Activated T-helper 1 cell treated with Interleukin-2 at 50 U/mL for 16 hours (primary cell): ENCODE data around the gene JUN.

Source experiments
- DNase-seq: peaks from one replicate; pipeline ENCODE4 v3.0.0-alpha.2; 2020; ENCODE audit warnings: low read depth

JUN gene

GRCh38 chr1:58783993-58784757 lies at the start of gene JUN:
TSS of gene JUN (minus strand) at chr1:58784047. CDS start at chr1:58783070, 977 bp downstream.
- DNase-seq, result peak; percentile 97

DNA sequence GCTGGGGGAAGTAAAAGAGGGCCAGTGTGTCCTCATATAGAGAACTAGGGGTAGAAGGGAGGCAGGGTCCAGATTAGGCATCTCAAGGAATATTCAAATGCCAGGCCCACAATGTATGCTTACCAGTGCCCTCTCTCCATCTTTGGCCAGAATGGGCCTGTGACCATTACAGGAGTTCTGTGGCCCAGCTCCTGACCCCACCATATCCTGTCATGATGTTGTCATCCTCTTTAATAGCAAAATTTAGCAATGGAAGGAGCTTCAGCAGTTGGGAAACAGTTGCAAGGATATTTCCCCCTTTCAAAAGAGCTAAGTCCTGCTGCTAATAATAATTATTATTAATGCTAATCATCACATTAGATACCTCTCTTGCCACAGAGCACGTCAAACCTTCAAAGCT lies 49.3 kb upstream of the JUN start:
- no peak for DNase-seq

- DNase-seq, result no peak
These were observed 46.4 kb upstream of the JUN start for GRCh38 chr1:58830291-58830690.

GRCh38 chr1:58829866-58830265 lies 46.0 kb upstream of the JUN start:
- DNase-seq, result no peak

DNA sequence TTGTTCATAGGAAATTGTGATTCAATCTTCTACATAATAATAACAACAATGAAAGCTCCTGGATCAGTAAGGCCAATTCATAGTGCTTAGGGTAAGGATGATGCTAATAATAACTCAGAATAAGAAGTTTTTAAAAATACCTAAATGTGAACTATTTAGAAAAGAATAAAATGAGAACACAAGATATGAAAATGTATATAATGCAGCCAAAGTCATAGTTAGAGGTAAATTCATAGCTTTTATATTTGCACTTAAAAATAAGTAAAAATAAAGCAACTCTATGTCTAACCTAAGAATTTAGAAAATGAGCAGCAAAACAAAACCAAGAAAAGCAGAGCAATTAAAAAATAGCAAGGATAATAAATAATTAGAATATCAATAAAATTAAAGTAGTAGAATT lies 43.5 kb upstream of the JUN start:
- no peak for DNase-seq

GRCh38 chr1:58824753-58825389 lies 41.0 kb upstream of the JUN start:
- no peak for DNase-seq

DNA sequence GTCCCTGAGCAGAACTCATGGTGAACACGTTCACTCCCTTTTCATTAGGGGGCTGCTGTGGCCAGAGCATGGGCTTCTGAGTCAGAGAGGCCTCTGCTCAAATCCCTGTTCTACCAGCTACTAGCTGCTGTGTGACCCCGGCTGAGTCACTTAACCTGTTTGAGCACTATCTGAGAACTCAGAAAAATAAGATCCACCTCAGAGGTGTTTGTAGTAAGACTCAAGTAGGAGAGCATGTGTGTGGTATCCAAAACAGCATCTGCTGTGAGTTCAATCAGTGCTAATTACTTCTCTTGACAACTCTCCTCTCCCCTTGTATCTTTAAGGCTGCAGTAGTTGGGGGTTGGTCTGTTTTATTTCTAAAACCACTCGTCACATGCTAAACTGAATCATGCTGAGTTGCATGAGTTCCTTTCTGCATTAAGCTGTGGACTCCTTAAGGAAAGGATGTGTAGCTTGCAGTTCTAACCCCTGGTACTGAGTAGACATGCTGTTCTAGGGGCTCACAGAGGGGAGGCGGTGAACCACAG lies 39.7 kb upstream of the JUN start:
- no peak for DNase-seq

DNA sequence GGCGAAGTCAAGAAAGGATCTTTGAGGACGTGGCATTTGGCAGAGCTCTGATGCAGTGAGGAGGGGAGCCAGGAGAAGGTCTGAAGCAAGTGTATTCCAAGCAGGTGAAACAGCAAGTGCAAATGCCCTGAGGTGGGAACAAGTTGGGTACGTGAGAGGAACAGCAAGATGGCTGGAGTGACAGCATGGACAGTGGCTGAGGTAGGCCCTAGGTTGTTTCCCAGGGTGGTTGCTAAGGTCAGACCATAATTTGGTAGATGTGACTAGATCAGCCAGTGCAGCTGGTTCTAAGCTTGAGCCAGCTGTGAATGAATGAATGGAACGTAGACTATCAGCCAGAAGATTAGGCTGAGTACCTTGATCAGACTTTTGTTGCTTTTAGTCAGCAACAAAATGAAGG lies 37.5 kb upstream of the JUN start:
- DNase-seq, result no peak

- DNase-seq, result no peak
These were observed 35.1 kb upstream of the JUN start for GRCh38 chr1:58818976-58819375.

DNA sequence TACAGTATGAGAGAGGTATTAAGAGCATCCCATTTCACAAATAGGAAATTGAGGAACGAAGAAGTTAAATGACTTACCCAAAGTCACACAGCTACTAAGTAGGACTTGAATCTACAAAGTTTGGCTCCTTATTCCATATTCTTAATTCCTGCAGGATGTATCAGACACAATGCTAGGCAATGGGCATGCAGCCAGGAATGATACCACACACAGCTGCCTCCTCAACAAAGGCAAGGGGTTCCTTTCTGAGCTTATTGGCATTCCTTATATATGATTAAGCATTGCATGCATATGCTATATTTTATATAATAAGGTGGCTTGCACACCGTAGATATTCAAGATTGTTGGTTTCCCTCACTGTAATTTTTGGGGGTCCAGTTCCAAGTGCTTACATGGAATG lies 34.2 kb upstream of the JUN start:
- DNase-seq, result no peak

DNA sequence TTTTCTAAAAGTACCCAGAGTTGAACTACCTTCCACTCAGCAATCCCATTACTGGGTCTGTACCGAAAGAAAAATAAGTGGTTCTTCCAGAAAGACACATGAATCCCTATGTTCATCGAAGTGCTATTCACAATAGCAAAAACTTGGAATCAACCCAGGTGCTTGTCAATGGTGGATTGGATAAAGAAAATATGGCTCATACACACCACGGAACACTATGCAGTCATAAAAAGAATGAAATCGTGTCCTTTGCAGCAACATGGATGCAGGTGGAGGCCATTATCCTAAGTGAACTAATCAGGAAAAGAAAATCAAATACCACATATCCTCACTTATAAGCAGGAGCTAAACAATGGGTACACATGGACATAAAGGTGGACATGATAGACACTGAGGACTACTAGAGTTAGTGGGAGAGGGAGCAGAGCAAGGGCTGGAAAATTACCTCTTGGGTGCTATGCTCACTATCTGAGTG lies 32.9 kb upstream of the JUN start:
- no peak for DNase-seq

DNA sequence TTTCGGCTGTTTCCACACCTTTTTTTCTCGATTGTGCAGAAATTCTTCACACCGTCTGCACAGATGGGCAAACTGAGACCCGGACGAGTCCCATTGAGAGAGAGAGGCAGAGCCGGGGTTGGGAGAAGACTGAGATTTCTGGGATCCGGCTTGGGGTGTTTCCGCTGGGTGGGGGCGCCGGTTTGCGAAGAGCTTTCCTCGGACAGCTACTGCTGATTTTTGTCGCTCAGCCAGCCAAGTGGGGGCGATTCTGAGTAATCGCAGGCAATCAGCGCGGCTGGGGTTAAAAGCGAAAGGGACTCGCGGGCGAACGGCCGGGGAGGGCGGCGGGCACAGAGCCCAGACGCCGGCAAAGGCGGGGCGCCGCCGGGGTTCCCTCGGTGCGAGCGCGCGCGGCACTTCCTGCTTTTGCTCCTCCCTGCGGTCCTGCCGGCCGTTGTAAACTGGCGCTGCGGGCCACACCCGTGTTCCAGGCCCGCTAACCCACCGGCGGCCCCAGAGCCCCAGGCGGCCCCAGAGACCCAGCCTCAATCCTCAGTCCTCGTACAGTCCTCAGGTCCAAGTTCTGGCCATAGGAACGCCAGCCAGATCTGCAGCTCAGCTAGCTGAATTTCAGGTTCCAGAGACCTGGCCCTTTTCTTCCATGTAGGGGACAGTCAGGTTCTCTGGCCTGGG lies 32.4 kb upstream of the JUN start:
- DNase-seq, result peak; percentile 77

DNA sequence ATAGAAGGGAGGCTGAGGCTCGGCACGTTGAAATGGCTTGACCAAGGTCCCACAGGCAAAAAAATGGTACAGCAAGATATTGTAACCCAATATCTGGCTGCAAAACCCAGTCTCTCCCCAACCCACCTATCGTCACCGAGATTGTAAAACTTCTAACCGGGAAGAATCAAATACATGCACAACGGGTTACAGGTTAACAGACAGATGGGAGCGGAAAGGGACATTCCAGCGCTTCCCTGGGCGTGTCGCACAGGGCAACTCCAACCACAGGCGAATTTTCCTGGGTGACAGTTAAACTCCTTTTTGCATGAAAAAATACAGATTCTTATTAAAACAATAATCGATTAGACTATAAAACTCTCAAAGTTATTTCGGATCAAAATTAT lies 31.8 kb upstream of the JUN start:
- DNase-seq, result no peak

DNA sequence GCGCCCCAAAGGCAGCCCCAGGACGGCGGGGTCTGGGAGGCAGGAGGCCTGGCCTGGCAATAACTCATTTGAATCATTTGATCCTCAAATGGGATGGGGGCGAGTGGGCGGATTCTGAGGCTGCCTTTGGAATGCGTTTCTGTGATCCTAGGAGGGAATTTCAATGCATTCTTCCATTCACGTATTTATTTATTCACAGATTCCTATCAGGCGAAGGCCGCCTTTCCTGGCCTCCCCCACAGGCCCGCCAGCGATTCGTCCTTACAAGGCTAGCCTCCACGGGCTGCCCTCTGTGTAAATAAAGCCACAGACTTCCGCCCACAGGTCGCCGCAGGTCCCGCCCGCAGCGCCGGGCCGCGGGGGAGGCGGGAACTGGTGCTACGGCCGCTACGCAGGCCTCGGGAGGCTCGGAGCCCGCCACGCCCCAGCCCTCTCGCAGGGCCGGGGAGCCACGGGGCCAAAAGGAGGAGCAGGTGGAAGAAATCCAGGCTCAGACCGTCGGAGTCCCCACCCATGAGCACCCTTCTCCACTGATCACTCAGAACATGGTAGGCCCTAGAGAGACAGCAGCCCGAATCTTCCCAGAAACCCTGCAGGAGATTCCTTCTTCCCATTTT lies 31.3 kb upstream of the JUN start:
- DNase-seq, result peak; percentile 41

- no peak for DNase-seq
These were observed 30.6 kb upstream of the JUN start for GRCh38 chr1:58814251-58815068.

- DNase-seq, result no peak
These were observed 30.0 kb upstream of the JUN start for GRCh38 chr1:58813801-58814200.

- DNase-seq, result no peak
These were observed 29.5 kb upstream of the JUN start for GRCh38 chr1:58813361-58813760.

GRCh38 chr1:58812926-58813325 lies 29.1 kb upstream of the JUN start:
- DNase-seq, result peak; percentile 31

DNA sequence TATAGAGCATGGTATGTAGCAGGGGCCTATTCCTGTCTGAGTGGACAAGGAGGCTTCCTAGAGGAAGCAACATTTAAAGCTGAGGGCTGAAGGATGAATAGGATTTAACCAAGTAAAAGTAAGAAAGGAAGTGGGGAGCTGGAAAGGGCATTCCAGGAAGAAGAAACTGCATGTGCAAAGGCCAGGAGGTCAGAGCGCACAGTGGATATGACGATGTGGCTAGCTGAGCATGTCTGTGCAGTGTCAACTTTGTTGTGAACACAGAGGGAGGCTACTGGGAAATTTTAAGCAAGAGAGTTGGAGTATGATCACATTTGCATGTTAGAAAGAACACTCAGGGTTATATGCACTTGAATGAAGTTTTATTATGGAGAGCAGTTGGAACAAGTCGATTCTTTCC lies 28.6 kb upstream of the JUN start:
- DNase-seq, result no peak

DNA sequence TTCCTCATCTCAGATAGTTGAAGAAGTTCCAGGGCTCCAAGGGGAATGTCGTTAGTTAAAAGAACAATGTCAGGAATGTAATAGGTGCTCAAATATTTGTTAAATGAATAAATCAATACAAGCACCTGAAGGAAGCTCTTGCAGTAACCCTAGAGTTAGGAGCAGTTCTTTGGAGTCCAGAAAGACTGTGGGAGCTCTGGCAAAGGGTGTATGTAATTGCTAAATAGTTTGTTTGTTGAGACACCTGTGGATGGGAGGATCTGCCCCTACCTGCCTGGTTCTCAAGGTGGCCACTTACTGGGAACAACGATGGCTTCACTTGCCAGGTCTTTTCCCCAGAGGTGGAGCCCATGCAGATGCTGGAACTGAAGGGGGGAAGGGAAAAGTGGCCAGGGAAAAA lies 27.5 kb upstream of the JUN start:
- DNase-seq, result no peak

GRCh38 chr1:58809325-58810010 lies 25.6 kb upstream of the JUN start:
- DNase-seq, result no peak
